ENCODE results near the gene IMMP2L. TPM values are rescaled to one million over a fixed set of nuclear protein-coding genes. Genes with fewer than 3 reads are reported as not detected.
A peak's percentile ranks its signal among the peaks of the same experiment; 100 is the strongest.
"Not testable (repeated sequence)": the region's sequence is repeated elsewhere in the genome, so short reads cannot be mapped to it uniquely, and the experiment has no call there.

IMMP2L gene
- 17.2 and 33.5 TPM in 2 replicates for total RNA-seq (2014; rRNA removed; shearing (Covaris generic); ENCODE audit: low replicate concordance)

- peak within 1 kb of the TSS; percentile 81 for H3K4me3 ChIP-seq (ENCODE audit: low read length)
- H3K4me1 ChIP-seq (ENCODE audit: low read length), result peaks cover 31% of the 10 kb centered on the region
- H3K9ac ChIP-seq (ENCODE audit: low read length), result peak within 1 kb of the TSS; percentile 85
- H3K9me3 ChIP-seq (ENCODE audit: low read length), result no peaks in the 10 kb centered on the region
- peak within 1 kb of the TSS; percentile 10; the same call in 1 of the 2 replicates for H3K27ac ChIP-seq (ENCODE audit: low read length)
- H3K27me3 ChIP-seq (ENCODE audit: low read length), result no peaks in the 10 kb centered on the region
- peaks cover 20% of the 10 kb centered on the region for H3K36me3 ChIP-seq (ENCODE audit: insufficient read depth, low read length)
- no peaks in the 10 kb centered on the region for H3K9me2 ChIP-seq (replicated peaks; ENCODE audit: insufficient read depth, low read length)
- peaks cover 46% of the 10 kb centered on the region for H3K79me2 ChIP-seq (ENCODE audit: low read length)
- H3K4me2 ChIP-seq (ENCODE audit: low read depth, low read length, poor library complexity, severe bottlenecking), result peak within 1 kb of the TSS; percentile 81
- peak; percentile 96 for DNase-seq
- no peaks in the 10 kb centered on the region for H4K20me1 ChIP-seq (ENCODE audit: insufficient read depth, low read depth, low read length)
- peak within 1 kb of the TSS; percentile 84; the same call in 1 of the 2 replicates for H2AFZ ChIP-seq (ENCODE audit: low read length)
Observed at GRCh38 chr7:111561904-111562732, at the start of gene IMMP2L. IMMP2L (minus strand) TSS chr7:111562492.

DNA sequence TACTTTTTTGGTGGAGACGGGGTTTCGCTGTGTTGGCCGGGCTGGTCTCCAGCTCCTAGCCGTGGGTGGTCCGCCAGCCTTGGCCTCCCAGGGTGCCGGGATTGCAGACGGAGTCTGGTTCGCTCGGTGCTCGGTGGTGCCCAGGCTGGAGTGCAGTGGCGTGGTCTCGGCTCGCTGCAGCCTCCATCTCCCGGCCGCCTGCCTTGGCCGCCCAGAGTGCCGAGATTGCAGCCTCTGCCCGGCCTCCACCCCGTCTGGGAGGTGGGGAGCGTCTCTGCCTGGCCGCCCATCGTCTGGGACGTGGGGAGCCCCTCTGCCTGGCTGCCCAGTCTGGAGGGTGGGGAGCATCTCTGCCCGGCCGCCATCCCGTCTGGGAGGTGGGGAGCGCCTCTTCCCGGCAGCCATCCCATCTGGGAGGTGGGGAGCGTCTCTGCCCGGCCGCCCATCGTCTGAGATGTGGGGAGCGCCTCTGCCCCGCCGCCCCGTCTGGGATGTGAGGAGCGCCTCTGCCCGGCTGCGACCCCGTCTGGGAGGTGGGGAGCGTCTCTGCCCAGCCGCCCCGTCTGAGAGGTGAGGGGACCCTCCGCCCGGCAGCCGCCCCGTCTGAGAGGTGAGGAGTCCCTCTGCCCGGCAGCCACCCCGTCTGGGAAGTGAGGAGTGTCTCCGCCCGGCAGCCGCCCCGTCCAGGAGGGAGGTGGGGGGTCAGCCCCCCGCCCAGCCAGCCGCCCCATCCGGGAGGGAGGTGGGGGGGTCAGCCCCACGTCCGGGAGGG is 47.4 kb upstream of the IMMP2L start:
- not testable (repeated sequence) for H3K9me3 ChIP-seq (ENCODE audit: low read length); H3K9ac ChIP-seq (ENCODE audit: low read length); DNase-seq; H3K79me2 ChIP-seq (ENCODE audit: low read length); H3K4me2 ChIP-seq (ENCODE audit: low read depth, low read length, poor library complexity, severe bottlenecking); H4K20me1 ChIP-seq (ENCODE audit: insufficient read depth, low read depth, low read length); H3K27me3 ChIP-seq (ENCODE audit: low read length); H3K4me3 ChIP-seq (ENCODE audit: low read length); H3K36me3 ChIP-seq (ENCODE audit: insufficient read depth, low read length); H3K27ac ChIP-seq (ENCODE audit: low read length); H2AFZ ChIP-seq (ENCODE audit: low read length); H3K4me1 ChIP-seq (ENCODE audit: low read length); H3K9me2 ChIP-seq (replicated peaks; ENCODE audit: insufficient read depth, low read length)

- no peaks in the 10 kb centered on the region for H3K27me3 ChIP-seq (ENCODE audit: low read length)
- no peak overlapping the region for H3K4me2 ChIP-seq (ENCODE audit: low read depth, low read length, poor library complexity, severe bottlenecking)
- H3K4me1 ChIP-seq (ENCODE audit: low read length), result no peaks in the 10 kb centered on the region
- no peak overlapping the region for H3K27ac ChIP-seq (ENCODE audit: low read length)
- H4K20me1 ChIP-seq (ENCODE audit: insufficient read depth, low read depth, low read length), result no peaks in the 10 kb centered on the region
- no peaks in the 10 kb centered on the region for H3K9me2 ChIP-seq (replicated peaks; ENCODE audit: insufficient read depth, low read length)
- no peak overlapping the region for H2AFZ ChIP-seq (ENCODE audit: low read length)
- H3K36me3 ChIP-seq (ENCODE audit: insufficient read depth, low read length), result no peaks in the 10 kb centered on the region
- no peak overlapping the region for H3K9ac ChIP-seq (ENCODE audit: low read length)
- no peak overlapping the region for H3K4me3 ChIP-seq (ENCODE audit: low read length)
- no peaks in the 10 kb centered on the region for H3K9me3 ChIP-seq (ENCODE audit: low read length)
- DNase-seq, result no peak
- no peaks in the 10 kb centered on the region for H3K79me2 ChIP-seq (ENCODE audit: low read length)
Observed at GRCh38 chr7:111607621-111608020, 45.3 kb upstream of the IMMP2L start.

DNA sequence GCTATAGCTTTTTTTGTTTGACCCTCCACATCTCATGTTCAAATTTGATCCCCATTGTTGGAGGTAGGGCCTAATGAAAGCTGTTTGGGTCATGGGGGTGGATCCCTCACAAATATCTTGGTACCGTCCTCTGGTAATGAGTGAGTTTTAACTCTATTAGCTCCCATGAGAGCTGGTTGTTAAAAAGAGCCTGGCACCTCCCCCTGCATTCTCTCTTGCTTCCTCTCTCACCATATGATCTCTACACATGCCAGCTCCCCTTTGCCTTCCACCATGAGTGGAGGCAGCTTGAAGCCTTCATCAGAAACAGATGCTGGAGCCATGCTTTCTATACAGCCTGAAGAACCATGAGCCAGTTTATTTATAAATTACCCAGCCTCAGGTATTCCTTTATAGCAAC is 43.0 kb upstream of the IMMP2L start:
- Histone ChIP-seq H4K20me1 (ENCODE audit: insufficient read depth, low read depth, low read length) (no peaks in the 10 kb centered on the region), H3K79me2 (ENCODE audit: low read length) (no peaks in the 10 kb centered on the region), H3K9me2 (replicated peaks; ENCODE audit: insufficient read depth, low read length) (no peaks in the 10 kb centered on the region), H3K36me3 (ENCODE audit: insufficient read depth, low read length) (no peaks in the 10 kb centered on the region), H3K9me3 (ENCODE audit: low read length) (no peaks in the 10 kb centered on the region), H3K4me3 (ENCODE audit: low read length) (no peak overlapping the region), H3K9ac (ENCODE audit: low read length) (no peak overlapping the region), H3K4me2 (ENCODE audit: low read depth, low read length, poor library complexity, severe bottlenecking) (no peak overlapping the region), H2AFZ (ENCODE audit: low read length) (no peak overlapping the region), H3K27me3 (ENCODE audit: low read length) (no peaks in the 10 kb centered on the region), H3K4me1 (ENCODE audit: low read length) (no peaks in the 10 kb centered on the region), H3K27ac (ENCODE audit: low read length) (no peak overlapping the region)
- DNase-seq, result no peak

GRCh38 chr7:111600091-111600490 is 37.8 kb upstream of the IMMP2L start:
- no peaks in the 10 kb centered on the region for H3K36me3 ChIP-seq (ENCODE audit: insufficient read depth, low read length)
- H3K27me3 ChIP-seq (ENCODE audit: low read length), result no peaks in the 10 kb centered on the region
- no peak overlapping the region for H2AFZ ChIP-seq (ENCODE audit: low read length)
- no peaks in the 10 kb centered on the region for H3K79me2 ChIP-seq (ENCODE audit: low read length)
- H3K9me2 ChIP-seq (replicated peaks; ENCODE audit: insufficient read depth, low read length), result no peaks in the 10 kb centered on the region
- H3K9ac ChIP-seq (ENCODE audit: low read length), result no peak overlapping the region
- no peak overlapping the region for H3K27ac ChIP-seq (ENCODE audit: low read length)
- no peak for DNase-seq
- no peaks in the 10 kb centered on the region for H3K4me1 ChIP-seq (ENCODE audit: low read length)
- H4K20me1 ChIP-seq (ENCODE audit: insufficient read depth, low read depth, low read length), result no peaks in the 10 kb centered on the region
- H3K9me3 ChIP-seq (ENCODE audit: low read length), result no peaks in the 10 kb centered on the region
- H3K4me3 ChIP-seq (ENCODE audit: low read length), result no peak overlapping the region
- H3K4me2 ChIP-seq (ENCODE audit: low read depth, low read length, poor library complexity, severe bottlenecking), result no peak overlapping the region

DNA sequence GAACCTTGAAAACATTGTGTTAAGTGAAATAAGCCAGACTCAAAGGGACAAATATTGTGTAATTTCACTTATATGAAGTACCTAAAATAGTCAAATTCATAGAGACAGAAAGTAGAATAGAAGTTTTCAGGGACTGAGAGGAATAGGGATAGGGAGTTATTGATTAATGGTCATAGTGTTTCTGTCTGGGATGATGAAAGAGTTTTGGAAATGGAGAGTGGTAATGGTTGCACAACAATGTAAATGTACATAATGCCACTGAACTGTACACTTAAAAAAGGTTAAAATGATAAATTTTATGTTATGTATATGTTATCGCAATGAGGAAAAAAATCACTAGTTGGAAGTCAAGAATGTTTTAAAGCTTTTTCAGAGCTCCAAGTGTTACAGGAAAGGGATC is 33.5 kb upstream of the IMMP2L start:
- H3K79me2 ChIP-seq (ENCODE audit: low read length), result no peaks in the 10 kb centered on the region
- no peak overlapping the region for H3K4me3 ChIP-seq (ENCODE audit: low read length)
- DNase-seq, result no peak
- no peak overlapping the region for H3K9ac ChIP-seq (ENCODE audit: low read length)
- no peaks in the 10 kb centered on the region for H3K36me3 ChIP-seq (ENCODE audit: insufficient read depth, low read length)
- H3K4me1 ChIP-seq (ENCODE audit: low read length), result no peaks in the 10 kb centered on the region
- no peak overlapping the region for H3K4me2 ChIP-seq (ENCODE audit: low read depth, low read length, poor library complexity, severe bottlenecking)
- H3K27me3 ChIP-seq (ENCODE audit: low read length), result no peaks in the 10 kb centered on the region
- H3K9me2 ChIP-seq (replicated peaks; ENCODE audit: insufficient read depth, low read length), result no peaks in the 10 kb centered on the region
- no peak overlapping the region for H3K27ac ChIP-seq (ENCODE audit: low read length)
- H2AFZ ChIP-seq (ENCODE audit: low read length), result no peak overlapping the region
- H4K20me1 ChIP-seq (ENCODE audit: insufficient read depth, low read depth, low read length), result no peaks in the 10 kb centered on the region
- no peaks in the 10 kb centered on the region for H3K9me3 ChIP-seq (ENCODE audit: low read length)

GRCh38 chr7:111594602-111595001 is 32.3 kb upstream of the IMMP2L start:
- H3K9me2 ChIP-seq (replicated peaks; ENCODE audit: insufficient read depth, low read length), result no peaks in the 10 kb centered on the region
- no peak overlapping the region for H3K4me3 ChIP-seq (ENCODE audit: low read length)
- H3K9ac ChIP-seq (ENCODE audit: low read length), result no peak overlapping the region
- no peaks in the 10 kb centered on the region for H3K9me3 ChIP-seq (ENCODE audit: low read length)
- H3K79me2 ChIP-seq (ENCODE audit: low read length), result no peaks in the 10 kb centered on the region
- no peak overlapping the region for H2AFZ ChIP-seq (ENCODE audit: low read length)
- no peak overlapping the region for H3K4me2 ChIP-seq (ENCODE audit: low read depth, low read length, poor library complexity, severe bottlenecking)
- no peak overlapping the region for H3K27ac ChIP-seq (ENCODE audit: low read length)
- no peaks in the 10 kb centered on the region for H3K36me3 ChIP-seq (ENCODE audit: insufficient read depth, low read length)
- no peaks in the 10 kb centered on the region for H3K4me1 ChIP-seq (ENCODE audit: low read length)
- no peaks in the 10 kb centered on the region for H3K27me3 ChIP-seq (ENCODE audit: low read length)
- H4K20me1 ChIP-seq (ENCODE audit: insufficient read depth, low read depth, low read length), result no peaks in the 10 kb centered on the region
- no peak for DNase-seq

GRCh38 chr7:111593343-111593742 is 31.1 kb upstream of the IMMP2L start:
- Histone ChIP-seq H3K9me2 (replicated peaks; ENCODE audit: insufficient read depth, low read length) (no peaks in the 10 kb centered on the region), H3K79me2 (ENCODE audit: low read length) (no peaks in the 10 kb centered on the region), H3K4me3 (ENCODE audit: low read length) (no peak overlapping the region), H3K27ac (ENCODE audit: low read length) (no peak overlapping the region), H3K4me1 (ENCODE audit: low read length) (no peaks in the 10 kb centered on the region), H3K36me3 (ENCODE audit: insufficient read depth, low read length) (no peaks in the 10 kb centered on the region), H4K20me1 (ENCODE audit: insufficient read depth, low read depth, low read length) (no peaks in the 10 kb centered on the region), H3K9ac (ENCODE audit: low read length) (no peak overlapping the region), H3K27me3 (ENCODE audit: low read length) (no peaks in the 10 kb centered on the region), H2AFZ (ENCODE audit: low read length) (no peak overlapping the region), H3K4me2 (ENCODE audit: low read depth, low read length, poor library complexity, severe bottlenecking) (no peak overlapping the region), H3K9me3 (ENCODE audit: low read length) (no peaks in the 10 kb centered on the region)
- DNase-seq, result no peak

All from Karpas-422 (cell line).